ENCODE data around the gene CEACAM19. TPM values are rescaled to one million over a fixed set of nuclear protein-coding genes. Genes with fewer than 3 reads are reported as not detected.
"Not testable (repeated sequence)": the region's sequence is repeated elsewhere in the genome, so short reads cannot be mapped to it uniquely, and the experiment has no call there.

The CEACAM19 gene
- total RNA-seq, 1 donor from 2014 or later: 0.09 TPM

DNA sequence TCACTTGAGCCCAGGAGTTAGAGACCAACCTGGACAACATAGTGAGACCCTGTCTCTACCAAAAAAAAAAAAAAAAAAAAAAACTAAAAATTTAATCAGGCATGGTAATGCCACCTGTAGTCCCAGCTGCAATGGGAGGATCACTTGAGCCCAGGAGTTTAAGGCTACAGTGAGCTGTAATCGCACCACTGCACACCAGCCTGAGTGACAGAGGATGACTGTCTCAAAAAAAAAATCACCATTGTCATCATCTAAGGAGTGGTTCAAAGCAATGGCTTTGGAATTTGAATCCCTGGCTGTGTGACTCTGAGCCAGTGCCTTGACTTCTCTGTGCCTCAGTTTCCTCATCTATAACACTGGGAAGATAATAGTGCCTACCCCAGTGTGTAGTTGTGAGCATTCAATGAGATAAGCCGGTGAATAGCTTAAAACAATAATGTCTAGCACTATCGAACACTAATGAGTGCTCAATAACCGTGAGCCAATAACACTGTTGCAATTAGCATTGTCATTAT lies 46.4 kb upstream of the CEACAM19 start:
- Mint-ChIP-seq H3K9me3 (no peaks in the 10 kb centered on the region), H3K27me3 (ENCODE audit: insufficient read depth, low read depth) (no peaks in the 10 kb centered on the region), H3K36me3 (no peaks in the 10 kb centered on the region), H3K4me1 (no peaks in the 10 kb centered on the region), H3K4me3 (no peak overlapping the region), H3K27ac (no peak overlapping the region)
- Histone ChIP-seq H3K27me3 (no peaks in the 10 kb centered on the region), H3K27ac (no peak overlapping the region), H2AFZ (replicated peaks) (no peak overlapping the region), H3K9me3 (ENCODE audit: low read depth) (no peaks in the 10 kb centered on the region), H3K4me2 (no peak overlapping the region), H3K4me3 (no peak overlapping the region), H3K9ac (no peak overlapping the region), H3K36me3 (no peaks in the 10 kb centered on the region), H3K4me1 (no peaks in the 10 kb centered on the region), H3K79me2 (ENCODE audit: low read depth) (no peaks in the 10 kb centered on the region), H3F3A (ENCODE audit: low read depth) (no peaks in the 10 kb centered on the region), H4K20me1 (ENCODE audit: low read depth) (no peaks in the 10 kb centered on the region)
- no peak for DNase-seq (ENCODE audit: low spot score)
- TF ChIP-seq EZH2phosphoT487 (IDR thresholded peaks at IDR 0.05): no peak
- TF ChIP-seq EZH2 (IDR thresholded peaks at IDR 0.05): no peak
- TF ChIP-seq, protein P1, sequence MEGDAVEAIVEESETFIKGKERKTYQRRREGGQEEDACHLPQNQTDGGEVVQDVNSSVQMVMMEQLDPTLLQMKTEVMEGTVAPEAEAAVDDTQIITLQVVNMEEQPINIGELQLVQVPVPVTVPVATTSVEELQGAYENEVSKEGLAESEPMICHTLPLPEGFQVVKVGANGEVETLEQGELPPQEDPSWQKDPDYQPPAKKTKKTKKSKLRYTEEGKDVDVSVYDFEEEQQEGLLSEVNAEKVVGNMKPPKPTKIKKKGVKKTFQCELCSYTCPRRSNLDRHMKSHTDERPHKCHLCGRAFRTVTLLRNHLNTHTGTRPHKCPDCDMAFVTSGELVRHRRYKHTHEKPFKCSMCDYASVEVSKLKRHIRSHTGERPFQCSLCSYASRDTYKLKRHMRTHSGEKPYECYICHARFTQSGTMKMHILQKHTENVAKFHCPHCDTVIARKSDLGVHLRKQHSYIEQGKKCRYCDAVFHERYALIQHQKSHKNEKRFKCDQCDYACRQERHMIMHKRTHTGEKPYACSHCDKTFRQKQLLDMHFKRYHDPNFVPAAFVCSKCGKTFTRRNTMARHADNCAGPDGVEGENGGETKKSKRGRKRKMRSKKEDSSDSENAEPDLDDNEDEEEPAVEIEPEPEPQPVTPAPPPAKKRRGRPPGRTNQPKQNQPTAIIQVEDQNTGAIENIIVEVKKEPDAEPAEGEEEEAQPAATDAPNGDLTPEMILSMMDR (IDR thresholded peaks at IDR 0.05): no peak

DNA sequence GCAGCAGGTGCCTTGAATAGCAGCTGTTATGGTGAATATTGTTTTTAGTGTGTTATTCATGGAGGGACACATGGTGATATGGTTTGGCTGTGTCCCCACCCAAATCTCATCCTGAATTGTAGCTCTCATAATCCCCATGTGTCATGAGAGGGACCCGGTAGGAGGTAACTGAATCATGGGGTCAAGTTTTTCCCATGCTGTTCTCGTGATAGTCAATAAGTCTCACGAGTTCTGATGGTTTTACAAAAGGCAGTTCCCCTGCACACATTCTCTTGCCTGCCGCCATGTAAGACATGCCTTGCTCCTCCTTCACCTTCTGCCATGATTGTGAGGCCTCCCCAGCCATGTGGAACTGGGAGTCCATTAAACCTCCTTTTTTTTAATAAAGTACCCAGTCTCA lies 45.6 kb upstream of the CEACAM19 start:
- not testable (repeated sequence) for H3K4me1 Mint-ChIP-seq; DNase-seq (ENCODE audit: low spot score); H2AFZ ChIP-seq (replicated peaks); H3K9me3 ChIP-seq (ENCODE audit: low read depth); H3K27me3 ChIP-seq; H3K27ac Mint-ChIP-seq; H3K27ac ChIP-seq; H3K79me2 ChIP-seq (ENCODE audit: low read depth); H3K36me3 Mint-ChIP-seq; H3K36me3 ChIP-seq; H4K20me1 ChIP-seq (ENCODE audit: low read depth); H3K9me3 Mint-ChIP-seq; H3K4me1 ChIP-seq; H3K4me3 ChIP-seq; H3K4me2 ChIP-seq; H3K27me3 Mint-ChIP-seq (ENCODE audit: insufficient read depth, low read depth); H3K9ac ChIP-seq; H3F3A ChIP-seq (ENCODE audit: low read depth); H3K4me3 Mint-ChIP-seq

DNA sequence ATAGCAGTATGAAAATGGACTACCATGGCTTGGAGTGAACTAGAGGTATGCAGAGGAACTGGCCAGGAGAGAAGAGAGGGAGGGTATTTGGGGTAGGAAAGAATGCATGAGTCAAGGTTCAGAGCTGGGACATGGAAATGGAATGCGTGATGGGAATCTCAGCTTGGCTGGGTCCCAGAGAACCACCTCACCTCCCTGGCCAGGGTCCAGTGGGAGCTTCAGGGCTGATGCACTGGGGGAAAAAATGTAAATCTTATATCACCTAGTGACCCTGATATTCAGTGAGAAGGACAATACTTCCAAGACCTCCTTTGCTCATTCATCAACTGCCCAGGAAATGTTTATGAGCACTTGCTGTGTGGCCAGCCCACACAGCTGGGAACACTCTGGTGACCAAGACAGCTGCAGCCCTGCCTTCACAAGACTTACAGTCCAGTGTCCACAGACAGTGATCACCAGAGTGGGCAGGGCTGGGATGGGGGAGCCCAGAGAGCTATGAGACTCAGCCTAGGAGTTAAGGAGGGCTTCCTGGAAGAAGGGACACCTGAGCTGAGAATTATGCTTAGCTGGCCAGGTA lies 45.1 kb upstream of the CEACAM19 start:
- Mint-ChIP-seq H3K36me3 (no peaks in the 10 kb centered on the region), H3K4me1 (no peaks in the 10 kb centered on the region), H3K27ac (no peak overlapping the region), H3K4me3 (no peak overlapping the region), H3K27me3 (ENCODE audit: insufficient read depth, low read depth) (no peaks in the 10 kb centered on the region), H3K9me3 (no peaks in the 10 kb centered on the region)
- Histone ChIP-seq H3K4me2 (no peak overlapping the region), H3K27ac (no peak overlapping the region), H3F3A (ENCODE audit: low read depth) (no peaks in the 10 kb centered on the region), H3K27me3 (no peaks in the 10 kb centered on the region), H3K4me3 (no peak overlapping the region), H3K79me2 (ENCODE audit: low read depth) (no peaks in the 10 kb centered on the region), H3K9ac (no peak overlapping the region), H3K9me3 (ENCODE audit: low read depth) (no peaks in the 10 kb centered on the region), H2AFZ (replicated peaks) (no peak overlapping the region), H4K20me1 (ENCODE audit: low read depth) (no peaks in the 10 kb centered on the region), H3K4me1 (no peaks in the 10 kb centered on the region), H3K36me3 (no peaks in the 10 kb centered on the region)
- no peak for TF ChIP-seq EZH2 (IDR thresholded peaks at IDR 0.05)
- TF ChIP-seq EZH2phosphoT487 (IDR thresholded peaks at IDR 0.05): no peak
- TF ChIP-seq, protein P1 (IDR thresholded peaks at IDR 0.05): no peak
- DNase-seq (ENCODE audit: low spot score): no peak

DNA sequence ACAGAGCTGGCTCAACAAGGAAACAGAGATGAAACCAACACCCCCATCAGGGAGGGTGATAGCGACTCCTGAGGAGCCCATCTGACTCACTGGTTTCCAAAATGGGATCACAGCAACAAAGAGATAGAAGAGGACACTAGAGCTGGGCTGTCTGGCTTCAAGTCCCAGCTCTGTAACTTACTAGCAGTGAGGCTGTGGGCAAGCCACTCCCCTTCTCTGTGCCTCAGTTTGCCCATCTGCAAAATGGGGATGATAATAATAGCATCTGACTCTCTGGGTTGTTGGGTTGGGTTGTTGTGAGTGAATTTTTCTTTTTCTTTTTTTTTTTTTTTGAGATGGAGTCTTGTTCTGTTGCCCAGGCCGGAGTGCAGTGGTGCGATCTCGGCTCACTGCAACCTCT lies 43.7 kb upstream of the CEACAM19 start:
- Histone ChIP-seq H3K4me2 (no peak overlapping the region), H3K4me3 (no peak overlapping the region), H3K27me3 (no peaks in the 10 kb centered on the region), H3K79me2 (ENCODE audit: low read depth) (no peaks in the 10 kb centered on the region), H4K20me1 (ENCODE audit: low read depth) (no peaks in the 10 kb centered on the region), H3K9me3 (ENCODE audit: low read depth) (no peaks in the 10 kb centered on the region), H3F3A (ENCODE audit: low read depth) (no peaks in the 10 kb centered on the region), H3K9ac (no peak overlapping the region), H3K27ac (no peak overlapping the region), H2AFZ (replicated peaks) (no peak overlapping the region), H3K36me3 (no peaks in the 10 kb centered on the region), H3K4me1 (no peaks in the 10 kb centered on the region)
- no peaks in the 10 kb centered on the region for H3K27me3 Mint-ChIP-seq (ENCODE audit: insufficient read depth, low read depth)
- no peak overlapping the region for H3K27ac Mint-ChIP-seq
- no peak for DNase-seq (ENCODE audit: low spot score)
- H3K36me3 Mint-ChIP-seq: no peaks in the 10 kb centered on the region
- TF ChIP-seq, protein P1 (IDR thresholded peaks at IDR 0.05): no peak
- TF ChIP-seq EZH2 (IDR thresholded peaks at IDR 0.05) (no peak), EZH2phosphoT487 (IDR thresholded peaks at IDR 0.05) (no peak)
- H3K9me3 Mint-ChIP-seq: no peaks in the 10 kb centered on the region
- no peaks in the 10 kb centered on the region for H3K4me1 Mint-ChIP-seq
- H3K4me3 Mint-ChIP-seq: no peak overlapping the region
